H54 (cell line): ENCODE data around the gene CCDC144A.
"Not testable (repeated sequence)": the region's sequence is repeated elsewhere in the genome, so short reads cannot be mapped to it uniquely, and the experiment has no call there.

Source experiments
- DNase-seq: peaks from one replicate; pipeline ENCODE4 v3.0.0; 2011; ENCODE audit warnings: low spot score, mixed read lengths; ENCODE audit not compliant: insufficient read length
- FAIRE-seq: peaks from 3 replicates; lab custom pipeline; 2011; peaks lifted over from hg19 to GRCh38; lab: Jason Lieb, UNC
- POLR2A ChIP-seq: IDR thresholded peaks from 2 replicates; pipeline ENCODE4 v1.6.1; 2011; ENCODE audit warnings: low read depth, mild to moderate bottlenecking, low read length

The CCDC144A gene

GRCh38 chr17:16810236-16810635, 120.2 kb downstream of the CCDC144A start:
- DNase-seq, FAIRE-seq: not testable (repeated sequence)

GRCh38 chr17:16812126-16812525, 122.1 kb downstream of the CCDC144A start:
- peak; percentile 6 for DNase-seq
- FAIRE-seq = not testable (repeated sequence)

GRCh38 chr17:16814439-16814838, 124.4 kb downstream of the CCDC144A start:
- TF ChIP-seq POLR2A = no peak
- DNase-seq (peak; percentile 4), FAIRE-seq (no peak)

- DNase-seq (no peak), FAIRE-seq (no peak)
Measured at GRCh38 chr17:16817201-16817600, 127.2 kb downstream of the CCDC144A start.

GRCh38 chr17:16817940-16818339, 127.9 kb downstream of the CCDC144A start:
- not testable (repeated sequence) for DNase-seq, FAIRE-seq

More at GRCh38 chr17:16817201-16817600, 127.2 kb downstream of the CCDC144A start:
- TF ChIP-seq POLR2A = no peak

DNA sequence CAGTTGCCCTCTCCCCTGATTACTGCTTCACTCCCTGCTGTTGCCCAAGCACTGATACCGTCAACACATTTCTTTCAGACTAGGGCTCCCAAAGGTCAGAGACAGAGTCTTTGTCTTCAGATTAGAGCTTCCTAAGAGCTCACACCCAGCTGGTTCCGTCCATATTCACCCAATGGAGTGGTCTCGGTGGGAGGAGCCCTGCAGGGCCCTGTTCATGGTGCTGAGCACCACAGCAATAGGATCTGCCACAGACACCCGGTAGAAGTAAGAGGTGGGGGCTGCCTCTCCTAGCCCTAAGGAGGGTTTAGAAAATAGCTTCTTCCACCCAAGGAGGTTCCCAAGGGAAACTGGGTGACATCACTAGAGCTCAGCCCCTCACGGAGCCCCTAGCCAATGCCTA, 128.3 kb downstream of the CCDC144A start:
- no peak for TF ChIP-seq POLR2A
- no peak for DNase-seq
- no peak for FAIRE-seq

- TF ChIP-seq POLR2A = no peak
- peak; percentile 1 for DNase-seq
- FAIRE-seq = no peak
Measured at GRCh38 chr17:16818821-16819683, 129.0 kb downstream of the CCDC144A start.

DNA sequence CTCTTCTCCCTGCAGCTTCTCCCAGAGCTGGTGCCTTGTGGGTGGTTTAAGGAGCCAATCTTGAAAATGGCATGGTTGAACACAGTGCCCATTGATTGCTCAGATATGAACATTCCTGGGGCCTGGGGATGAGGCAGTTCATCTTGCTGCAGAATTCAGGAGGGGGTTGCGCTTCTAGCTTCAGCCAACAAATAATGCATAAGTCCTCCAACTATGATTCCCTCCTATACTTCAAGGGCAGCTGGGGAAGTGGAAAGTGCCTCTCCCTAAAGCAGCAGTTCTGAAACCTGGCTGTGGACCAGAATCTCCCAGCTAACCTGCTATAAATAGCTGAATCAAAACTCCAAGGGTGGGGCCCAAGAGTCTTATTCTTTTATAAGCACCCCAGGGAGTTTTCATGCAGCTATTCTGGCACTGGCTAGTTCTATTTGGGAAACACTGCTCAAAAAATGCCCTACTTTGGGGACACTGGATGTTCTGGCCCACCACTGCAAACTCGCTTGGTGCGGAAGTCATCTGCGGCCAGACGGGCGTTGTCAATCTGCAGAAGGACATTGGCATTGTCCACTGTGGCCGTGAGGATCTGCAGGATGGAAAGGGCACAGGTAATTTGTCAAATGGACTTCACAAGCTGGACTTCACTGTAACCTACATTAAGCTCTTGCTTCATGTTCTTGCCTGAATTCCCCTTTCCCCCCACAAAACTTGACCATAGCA, 130.3 kb downstream of the CCDC144A start:
- no peak for DNase-seq

GRCh38 chr17:16820979-16821543, 131.0 kb downstream of the CCDC144A start:
- DNase-seq = no peak
- no peak for FAIRE-seq
- TF ChIP-seq POLR2A = no peak

More for the DNA sequence above, 130.3 kb downstream of the CCDC144A start:
- FAIRE-seq = no peak
- no peak for TF ChIP-seq POLR2A

- FAIRE-seq, DNase-seq: not testable (repeated sequence)
Measured at GRCh38 chr17:16822133-16822532, 132.1 kb downstream of the CCDC144A start.

DNA sequence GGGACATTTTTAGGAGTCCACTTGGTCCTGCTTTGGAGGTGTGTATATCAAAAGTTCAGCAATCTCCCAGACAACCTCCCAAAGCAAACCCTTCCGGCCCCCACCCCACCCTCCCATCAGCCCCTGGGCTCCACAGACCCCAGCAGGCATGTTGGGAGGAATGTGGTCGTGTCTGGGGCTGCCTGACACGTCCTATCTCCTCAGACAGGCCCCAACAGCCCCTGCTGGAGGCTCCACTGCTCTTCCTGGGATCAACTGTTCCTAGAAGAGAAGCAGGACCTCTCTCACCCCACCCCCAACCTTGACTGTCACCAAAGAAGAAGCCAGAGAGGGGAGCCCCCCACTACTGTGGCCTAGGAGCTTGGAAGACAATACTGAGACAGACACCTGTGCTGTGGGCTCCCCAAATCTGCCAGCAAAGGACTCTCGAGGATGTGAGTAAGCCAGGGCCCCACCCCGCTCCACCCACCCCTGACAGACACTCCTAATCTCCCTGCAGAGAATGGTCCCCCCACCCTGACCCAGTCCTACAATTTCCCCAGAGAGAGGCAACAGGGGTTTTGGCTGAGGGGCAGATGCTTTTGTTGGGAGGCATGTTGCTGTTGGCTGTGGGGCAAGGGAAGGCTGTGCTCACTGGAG, 133.8 kb downstream of the CCDC144A start:
- DNase-seq, FAIRE-seq: not testable (repeated sequence)
